GM23338 (cell line): ENCODE data around the gene KRTAP4-9.

Source experiments
- CREB1 ChIP-seq: fragments of 250-450 bp; sonication (Bioruptor Pico); IDR thresholded peaks from 2 replicates; pipeline ENCODE4 v1.5.0; 2020; ENCODE audit warnings: low read depth, mild to moderate bottlenecking, moderate library complexity
- CTCF ChIP-seq, 2 experiments: fragments of 200-600 bp in 1 of 2; sonication (generic) in 1 of 2; conservative IDR thresholded peaks; 2 replicates each; pipeline versions ENCODE4 v1.5.1 to v1.6.1; 2016 to 2017; ENCODE audit warnings: antibody characterized with exemption in 2 of 2, low read depth in 2 of 2, mild to moderate bottlenecking in 2 of 2, moderate library complexity in 1 of 2
- ETS1 ChIP-seq: IDR thresholded peaks from 2 replicates; pipeline ENCODE4 v1.6.1; 2016; ENCODE audit warnings: antibody characterized with exemption
- EZH2 ChIP-seq: fragments of 200-600 bp; sonication (generic); IDR thresholded peaks from one replicate; pipeline ENCODE4 v1.8.0; 2017; ENCODE audit warnings: antibody characterized with exemption, mild to moderate bottlenecking, low read depth; ENCODE audit not compliant: unreplicated experiment
- EZH2phosphoT487 ChIP-seq: fragments of 200-600 bp; sonication (generic); IDR thresholded peaks from one replicate; pipeline ENCODE4 v1.8.1; 2018; ENCODE audit warnings: antibody characterized with exemption; ENCODE audit not compliant: unreplicated experiment
- JUNB ChIP-seq: IDR thresholded peaks from one replicate; pipeline ENCODE4 v1.6.1; 2016; ENCODE audit warnings: antibody characterized with exemption; ENCODE audit not compliant: unreplicated experiment
- NANOG ChIP-seq: IDR thresholded peaks from 2 replicates; pipeline ENCODE4 v1.6.1; 2016; ENCODE audit warnings: antibody characterized with exemption, borderline replicate concordance
- POLR2AphosphoS5 ChIP-seq: IDR thresholded peaks from 2 replicates; pipeline ENCODE4 v1.6.1; 2016; ENCODE audit warnings: antibody characterized with exemption, low read depth
- REST ChIP-seq: IDR thresholded peaks from one replicate; pipeline ENCODE4 v1.6.1; 2018; ENCODE audit warnings: antibody characterized with exemption; ENCODE audit not compliant: unreplicated experiment
- STAT1 ChIP-seq: IDR thresholded peaks from one replicate; pipeline ENCODE4 v1.6.1; 2016; ENCODE audit warnings: antibody characterized with exemption; ENCODE audit not compliant: unreplicated experiment
- ZNF114 ChIP-seq: fragments of 250-450 bp; sonication (Bioruptor Pico); IDR thresholded peaks from 2 replicates; pipeline ENCODE4 v1.5.0; 2020; ENCODE audit warnings: mild to moderate bottlenecking, moderate library complexity
- ZNF462 ChIP-seq: fragments of 250-450 bp; sonication (Bioruptor Pico); IDR thresholded peaks from 2 replicates; pipeline ENCODE4 v1.5.0; 2020; ENCODE audit warnings: mild to moderate bottlenecking, moderate library complexity

GRCh38 chr17:41064301-41064700 is 40.9 kb upstream of the KRTAP4-9 start:
- no peak for TF ChIP-seq CREB1 (CRISPR knock-in tag)
- TF ChIP-seq CTCF (conservative IDR thresholded peaks at IDR 0.05; ENCODE audit: low read depth in 2 of 2), result no peak
- no peak for TF ChIP-seq NANOG
- TF ChIP-seq POLR2AphosphoS5, result no peak
- TF ChIP-seq EZH2, result no peak
- no peak for TF ChIP-seq EZH2phosphoT487
- no peak for TF ChIP-seq ETS1
- TF ChIP-seq JUNB, result no peak
- no peak for TF ChIP-seq ZNF462 (CRISPR knock-in tag)
- TF ChIP-seq REST, result no peak
- no peak for TF ChIP-seq STAT1
- no peak for TF ChIP-seq ZNF114 (CRISPR knock-in tag)
